ENCODE data around the gene GRWD1.

Gene GRWD1

DNA sequence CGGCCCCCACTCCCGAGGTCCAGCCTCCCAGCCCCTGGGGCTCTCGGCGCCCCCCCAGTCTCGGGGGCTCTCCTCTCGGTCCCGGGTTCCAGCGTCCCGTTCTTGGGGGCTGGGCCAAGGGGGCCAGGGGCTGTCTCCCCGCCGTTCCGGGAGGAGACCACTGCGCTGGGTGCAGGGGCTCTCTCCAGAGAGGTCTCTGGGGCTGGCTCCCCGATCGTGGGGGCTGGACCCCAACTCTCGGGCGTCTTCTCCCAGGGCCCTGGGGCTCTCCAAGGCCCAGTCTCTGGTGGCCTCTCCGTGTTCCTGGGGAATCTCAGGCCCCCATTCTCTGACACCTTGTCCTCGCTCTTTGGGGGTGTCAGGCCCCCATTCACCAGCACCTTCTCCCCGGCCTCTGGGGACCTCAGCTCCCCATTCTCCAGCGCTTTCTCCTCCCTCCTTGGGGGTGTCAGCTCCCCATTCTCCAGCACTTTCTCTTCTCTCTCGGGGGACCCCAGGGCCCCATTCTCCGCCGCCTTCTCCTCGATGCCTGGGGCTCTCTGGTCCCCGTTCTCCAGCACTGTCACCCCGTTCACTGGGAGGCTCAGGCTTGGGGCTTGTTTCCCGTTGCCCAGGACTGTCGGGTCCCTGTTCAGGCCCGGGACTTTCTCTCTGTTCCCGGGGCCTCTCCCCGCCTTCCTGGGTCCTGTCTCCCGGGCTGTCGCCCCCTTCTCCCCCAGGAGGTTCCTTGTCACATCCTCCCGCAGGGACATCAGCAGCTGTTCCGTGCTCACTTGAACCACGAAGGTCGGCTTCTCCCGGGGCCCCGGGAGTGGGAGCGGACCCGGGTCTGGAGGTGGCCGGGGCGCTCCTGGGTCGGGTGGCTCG is 52.2 kb downstream of the GRWD1 start:
- DNase-seq (ENCODE audit: low spot score): no peak

DNA sequence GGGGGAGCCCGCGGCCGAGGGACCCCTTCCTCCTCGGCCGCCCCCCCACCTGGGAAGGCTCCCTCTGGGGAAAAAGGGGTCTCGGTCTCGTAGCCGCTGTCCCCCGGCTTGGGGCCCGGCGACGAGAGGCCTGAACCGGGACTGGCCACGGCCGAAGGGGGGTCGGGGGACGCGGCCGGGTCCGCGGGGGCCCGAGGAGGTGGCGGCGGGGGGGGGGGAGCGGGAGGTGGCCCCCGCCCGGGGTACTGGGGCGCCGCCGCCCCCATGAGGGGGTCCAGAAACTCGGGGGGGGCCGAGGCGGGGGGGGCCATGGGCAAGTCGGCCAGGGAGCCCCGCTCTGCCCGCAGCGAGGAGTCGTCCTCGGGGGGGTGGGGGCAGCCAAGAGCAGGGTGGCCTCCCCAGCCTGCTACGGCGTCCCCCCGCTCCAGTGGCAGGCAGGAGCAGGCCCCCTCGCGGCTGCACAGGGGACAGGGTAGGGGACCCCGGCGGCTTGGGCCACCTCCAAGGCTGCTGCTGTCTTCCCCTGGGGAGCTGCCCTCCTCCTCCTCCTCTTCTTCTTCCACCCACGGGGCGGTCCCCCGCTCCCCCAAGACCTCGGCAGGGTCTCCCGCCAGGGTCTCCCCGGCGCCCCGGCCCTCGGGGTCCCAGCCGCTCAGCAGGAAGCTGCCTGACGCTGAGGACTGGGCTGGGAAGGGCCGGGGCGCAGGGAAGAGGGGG is 53.0 kb downstream of the GRWD1 start:
- no peak for DNase-seq (ENCODE audit: low spot score)

DNA sequence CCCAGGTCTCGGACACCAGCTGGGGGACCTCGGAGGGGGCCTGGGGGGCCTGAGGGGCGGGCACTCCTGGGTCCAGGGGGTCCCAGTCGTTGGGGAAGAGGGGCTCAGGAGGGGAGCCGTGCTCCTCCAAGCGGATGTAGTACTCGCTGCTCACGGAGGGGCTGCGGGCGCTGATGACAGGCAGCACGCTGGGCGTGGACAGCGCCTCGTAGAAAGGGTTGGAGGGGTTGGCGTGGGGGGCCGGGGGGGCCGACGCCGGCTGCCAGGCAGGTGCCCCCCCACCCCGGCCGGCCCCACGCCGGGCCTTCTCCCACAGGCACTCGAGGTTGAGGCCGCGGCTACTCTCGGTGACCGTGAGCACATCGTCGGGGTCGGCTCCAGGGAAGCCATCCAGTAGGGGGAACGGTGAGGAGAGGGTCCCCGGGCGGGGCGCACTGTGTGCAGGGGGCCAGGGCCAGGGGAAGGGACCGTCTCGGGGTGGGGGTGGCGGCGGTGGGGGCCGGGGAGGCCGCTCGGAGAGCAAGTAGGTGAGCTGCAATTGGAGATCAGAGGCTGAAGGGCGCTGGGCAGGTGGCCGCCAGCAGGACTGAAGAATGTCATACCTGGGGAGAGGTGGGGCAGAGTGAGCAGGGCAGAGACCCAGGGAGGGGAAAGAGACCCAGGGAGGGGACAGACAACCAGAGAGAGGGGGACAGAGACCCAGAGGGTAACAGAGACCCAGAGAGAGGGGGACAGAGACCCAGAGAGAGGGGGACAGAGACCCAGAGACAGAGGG is 53.7 kb downstream of the GRWD1 start:
- DNase-seq (ENCODE audit: low spot score): no peak

DNA sequence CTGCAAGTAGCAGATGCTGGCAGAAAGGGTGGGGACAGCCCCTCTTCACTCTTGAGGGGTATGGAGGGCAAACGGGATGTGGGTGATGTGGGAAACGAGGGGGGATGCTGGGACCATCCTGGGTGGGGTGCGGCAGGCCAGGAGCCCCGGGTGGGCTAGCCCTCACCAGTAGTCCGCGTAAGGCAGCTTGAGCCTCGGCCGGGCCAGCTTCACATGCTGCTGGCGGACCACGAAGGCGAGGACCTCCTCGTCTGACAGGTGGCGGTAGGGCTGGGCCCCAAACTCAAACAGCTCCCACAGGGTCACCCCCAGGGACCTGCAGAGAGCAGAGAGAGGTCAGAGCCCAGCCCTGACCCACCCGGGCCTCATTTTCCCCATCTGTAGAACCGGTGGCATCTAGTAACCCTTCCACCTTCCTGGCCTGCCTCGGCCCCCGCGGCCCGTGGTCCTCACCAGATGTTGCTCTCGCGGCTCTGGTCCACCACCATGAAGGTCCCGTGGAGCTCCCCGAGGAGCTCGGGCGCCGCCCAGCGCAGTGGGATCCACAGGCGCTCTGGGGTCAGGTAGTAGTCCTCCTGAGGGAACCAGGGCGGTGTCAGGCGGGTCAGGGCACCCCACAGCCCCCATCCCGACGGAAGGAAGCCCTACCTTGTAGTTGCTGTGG is 55.2 kb downstream of the GRWD1 start:
- no peak for DNase-seq (ENCODE audit: low spot score)

DNA sequence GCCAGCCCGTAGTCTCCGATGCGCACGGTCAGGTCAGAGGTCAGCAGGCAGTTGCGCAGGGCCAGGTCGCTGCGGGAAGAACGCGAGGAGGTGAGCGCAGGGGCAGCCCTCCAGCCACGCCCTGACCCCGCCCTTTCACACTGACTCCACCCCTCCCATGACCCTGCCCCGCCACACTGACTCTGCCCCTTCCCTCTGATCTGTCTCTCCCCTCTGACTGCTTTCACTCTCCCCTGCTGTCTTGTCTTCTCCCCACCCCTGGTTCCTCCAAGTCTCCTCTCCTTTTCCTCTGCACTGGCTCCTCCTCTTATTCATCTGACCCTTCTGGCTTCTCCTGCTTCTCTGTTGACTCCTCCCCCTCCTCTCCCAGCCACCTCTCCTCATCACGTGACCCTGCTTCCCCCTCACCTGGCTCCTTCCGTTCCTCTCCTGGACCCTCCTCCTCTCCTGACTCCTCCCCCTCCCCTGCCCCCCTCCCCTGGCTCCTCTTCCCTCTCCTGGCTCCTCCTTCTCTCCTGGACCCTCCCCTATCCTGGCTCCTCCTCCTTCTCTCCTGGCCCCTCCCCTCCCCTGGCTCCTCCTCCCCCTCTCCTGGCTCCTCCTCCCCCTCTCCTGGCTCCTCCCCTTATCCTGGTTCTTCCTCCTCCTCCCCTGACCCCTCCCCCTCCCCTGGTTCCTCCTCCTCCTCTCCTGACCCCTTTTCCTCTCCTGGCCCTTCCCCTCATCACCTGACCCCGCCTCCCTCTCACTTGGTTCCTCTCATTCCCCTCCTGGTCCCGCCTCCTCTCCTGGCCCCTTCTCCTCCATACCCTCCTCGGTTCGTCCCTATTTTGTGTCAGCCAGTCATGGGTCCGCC is 55.9 kb downstream of the GRWD1 start:
- peak; percentile 71 for DNase-seq (ENCODE audit: low spot score)

DNA sequence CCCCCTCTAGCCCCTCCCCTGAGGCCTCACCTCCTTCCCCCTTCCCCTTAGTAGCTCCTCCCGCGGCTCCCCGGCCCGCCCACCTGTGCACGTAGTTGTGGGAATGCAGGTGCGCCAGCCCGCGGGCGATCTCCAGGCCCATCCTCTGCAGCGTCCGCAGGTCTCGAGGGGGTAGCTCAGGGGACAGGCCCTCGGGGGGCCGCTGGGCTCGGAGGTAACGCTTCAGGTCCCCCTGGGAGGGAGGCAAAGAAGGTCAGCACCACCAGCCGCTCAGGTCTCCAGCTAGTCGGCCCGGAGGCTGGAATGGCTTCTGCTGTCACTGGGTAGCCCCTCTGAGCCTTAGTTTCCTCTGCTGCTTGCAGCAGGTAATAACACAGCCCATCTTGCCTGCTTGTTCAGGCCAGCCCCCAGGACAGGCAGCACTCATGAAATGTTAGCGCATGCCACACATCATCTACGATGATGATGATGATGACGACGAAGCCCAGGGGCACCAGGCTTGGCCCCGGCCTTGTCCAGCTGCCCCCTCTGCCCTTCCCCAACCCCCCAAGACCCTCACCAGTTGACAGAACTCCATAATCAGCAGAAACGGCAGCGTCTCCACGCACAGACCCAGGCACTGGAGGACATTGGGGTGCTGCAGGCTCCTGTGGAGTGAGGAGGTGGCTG is 56.7 kb downstream of the GRWD1 start:
- no peak for DNase-seq (ENCODE audit: low spot score)

DNA sequence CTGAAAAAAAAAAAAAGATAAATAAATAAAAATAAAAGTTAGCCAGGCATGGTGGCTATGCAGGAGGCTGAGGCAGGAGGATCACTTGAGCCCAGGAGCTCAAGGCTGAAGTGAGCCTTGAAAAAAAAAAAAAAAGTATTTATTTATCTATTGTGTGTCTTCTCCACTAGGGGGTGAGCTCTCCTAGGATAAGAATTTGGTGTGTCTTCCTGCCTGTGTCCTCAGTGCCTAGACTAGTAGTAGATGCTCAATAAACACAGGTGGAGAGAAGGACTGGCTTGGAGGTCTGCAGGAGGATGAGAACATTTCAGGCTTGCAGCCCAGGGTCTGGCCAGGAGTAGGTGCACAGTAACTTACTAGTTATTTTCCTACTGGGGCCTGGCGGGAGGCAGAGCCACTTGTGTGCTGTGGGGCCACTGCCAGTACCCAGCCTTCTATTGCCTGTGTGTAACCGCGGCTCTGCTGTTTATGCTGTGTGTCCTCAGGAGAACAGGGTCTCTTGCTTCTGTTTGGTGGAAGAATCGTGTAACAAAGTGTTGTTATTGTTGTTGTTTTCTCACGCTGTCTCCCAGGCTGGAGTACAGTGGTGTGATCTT is 60.5 kb downstream of the GRWD1 start:
- no peak for DNase-seq (ENCODE audit: low spot score)

Measured in COLO829 (cell line).